A549 (cell line): Measurements from ENCODE around the gene RALGAPA1.

Source experiments
- CEBPB ChIP-seq, 2 experiments: fragments of >200 bp in 1 of 2; sonication (Bioruptor Twin) in 1 of 2; formaldehyde crosslinking in 1 of 2; IDR thresholded peaks; 2 replicates each; pipeline ENCODE4 v1.6.1; 2012 to 2016
- CHD2 ChIP-seq: fragments of 150-350 bp; IDR thresholded peaks from 2 replicates; pipeline ENCODE4 v1.6.1; 2014; ENCODE audit warnings: low read length; ENCODE audit not compliant: partially characterized antibody
- EP300 ChIP-seq, 2 experiments: fragments of >200 bp; sonication (Bioruptor Twin); formaldehyde crosslinking; IDR thresholded peaks; 2 replicates in 1 of 2; 3 replicates in 1 of 2; pipeline ENCODE4 v1.6.1; 2016 to 2017
- MAFK ChIP-seq: fragments of 450-650 bp; IDR thresholded peaks from 2 replicates; pipeline ENCODE4 v1.6.1; 2014; ENCODE audit not compliant: partially characterized antibody
- PHF8 ChIP-seq: fragments of 200-600 bp; sonication (generic); IDR thresholded peaks from 2 replicates; pipeline ENCODE4 v1.6.1; 2016; ENCODE audit warnings: low read depth, mild to moderate bottlenecking, antibody characterized with exemption, moderate library complexity, borderline replicate concordance
- POLR2A ChIP-seq: IDR thresholded peaks from 2 replicates; pipeline ENCODE4 v1.6.1; 2012; ENCODE audit warnings: mild to moderate bottlenecking, low read length
- ZSCAN20 ChIP-seq: fragments of 250-450 bp; sonication (Bioruptor Pico); IDR thresholded peaks from 2 replicates; pipeline ENCODE4 v1.8.0; 2022; ENCODE audit warnings: mild to moderate bottlenecking, moderate library complexity
- TF ChIP-seq, protein P1 (sequence below): fragments of 450-650 bp; IDR thresholded peaks from 2 replicates; pipeline ENCODE4 v1.6.1; 2014; ENCODE audit warnings: antibody characterized with exemption
- TF ChIP-seq, protein P2 (sequence below): fragments of >200 bp; sonication (Bioruptor Twin); formaldehyde crosslinking; IDR thresholded peaks from 3 replicates; pipeline ENCODE4 v1.5.1; 2016
- TF ChIP-seq, protein P3 (sequence below): IDR thresholded peaks from 2 replicates; pipeline ENCODE4 v1.6.1; 2012

DNA sequence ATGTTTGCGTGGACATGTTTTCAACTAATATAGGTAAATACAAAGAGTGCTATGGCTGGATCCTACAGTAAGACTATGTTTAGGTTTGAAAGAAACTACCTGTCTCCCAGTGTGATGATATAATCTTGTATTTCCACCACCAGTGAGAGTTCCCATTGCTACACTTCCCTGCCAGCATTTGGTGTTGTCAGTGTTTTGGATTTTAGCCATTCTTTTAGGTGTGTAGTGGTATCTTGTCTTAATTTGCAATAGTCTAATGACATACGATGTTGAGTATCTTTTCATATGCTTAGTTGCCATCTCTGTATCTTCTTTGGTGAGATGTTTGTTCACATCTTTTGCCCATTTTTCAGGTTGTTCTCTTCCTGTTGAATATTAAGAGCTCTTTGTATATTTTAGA lies 103.5 kb downstream of the RALGAPA1 start:
- TF ChIP-seq, protein P1, sequence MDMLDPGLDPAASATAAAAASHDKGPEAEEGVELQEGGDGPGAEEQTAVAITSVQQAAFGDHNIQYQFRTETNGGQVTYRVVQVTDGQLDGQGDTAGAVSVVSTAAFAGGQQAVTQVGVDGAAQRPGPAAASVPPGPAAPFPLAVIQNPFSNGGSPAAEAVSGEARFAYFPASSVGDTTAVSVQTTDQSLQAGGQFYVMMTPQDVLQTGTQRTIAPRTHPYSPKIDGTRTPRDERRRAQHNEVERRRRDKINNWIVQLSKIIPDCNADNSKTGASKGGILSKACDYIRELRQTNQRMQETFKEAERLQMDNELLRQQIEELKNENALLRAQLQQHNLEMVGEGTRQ = no peak
- TF ChIP-seq, protein P2, sequence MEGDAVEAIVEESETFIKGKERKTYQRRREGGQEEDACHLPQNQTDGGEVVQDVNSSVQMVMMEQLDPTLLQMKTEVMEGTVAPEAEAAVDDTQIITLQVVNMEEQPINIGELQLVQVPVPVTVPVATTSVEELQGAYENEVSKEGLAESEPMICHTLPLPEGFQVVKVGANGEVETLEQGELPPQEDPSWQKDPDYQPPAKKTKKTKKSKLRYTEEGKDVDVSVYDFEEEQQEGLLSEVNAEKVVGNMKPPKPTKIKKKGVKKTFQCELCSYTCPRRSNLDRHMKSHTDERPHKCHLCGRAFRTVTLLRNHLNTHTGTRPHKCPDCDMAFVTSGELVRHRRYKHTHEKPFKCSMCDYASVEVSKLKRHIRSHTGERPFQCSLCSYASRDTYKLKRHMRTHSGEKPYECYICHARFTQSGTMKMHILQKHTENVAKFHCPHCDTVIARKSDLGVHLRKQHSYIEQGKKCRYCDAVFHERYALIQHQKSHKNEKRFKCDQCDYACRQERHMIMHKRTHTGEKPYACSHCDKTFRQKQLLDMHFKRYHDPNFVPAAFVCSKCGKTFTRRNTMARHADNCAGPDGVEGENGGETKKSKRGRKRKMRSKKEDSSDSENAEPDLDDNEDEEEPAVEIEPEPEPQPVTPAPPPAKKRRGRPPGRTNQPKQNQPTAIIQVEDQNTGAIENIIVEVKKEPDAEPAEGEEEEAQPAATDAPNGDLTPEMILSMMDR = no peak
- TF ChIP-seq POLR2A (no peak), PHF8 (no peak), MAFK (no peak), EP300 (IDR thresholded peaks at IDR 0.05) (no peak), CEBPB (IDR thresholded peaks at IDR 0.05) (no peak), ZSCAN20 (CRISPR knock-in tag) (no peak), CHD2 (no peak)
- TF ChIP-seq, protein P3, sequence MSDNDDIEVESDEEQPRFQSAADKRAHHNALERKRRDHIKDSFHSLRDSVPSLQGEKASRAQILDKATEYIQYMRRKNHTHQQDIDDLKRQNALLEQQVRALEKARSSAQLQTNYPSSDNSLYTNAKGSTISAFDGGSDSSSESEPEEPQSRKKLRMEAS = no peak
